Prostate gland (tissue), 2 donors: ENCODE measurements around the gene ASB14.

ENCODE experiments used
- CTCF ChIP-seq, 4 experiments: fragments of 200-600 bp in 2 of 4; fragments of 450-650 bp in 2 of 4; sonication (generic) in 2 of 4; IDR thresholded peaks; 1 replicate in 3 of 4; 2 replicates in 1 of 4; pipeline ENCODE4 v1.5.1; 2016 to 2019; ENCODE audit warnings: antibody characterized with exemption in 4 of 4, mild to moderate bottlenecking in 2 of 4, moderate library complexity in 2 of 4
- POLR2A ChIP-seq: fragments of 450-650 bp; IDR thresholded peaks from one replicate; pipeline ENCODE4 v1.6.1; 2016; ENCODE audit warnings: antibody characterized with exemption, mild to moderate bottlenecking
- POLR2AphosphoS5 ChIP-seq: sonication (generic); formaldehyde crosslinking; IDR thresholded peaks from one replicate; pipeline ENCODE4 v1.6.1; 2017; ENCODE audit warnings: antibody characterized with exemption

GRCh38 chr3:57278237-57278636, 14.2 kb downstream of the ASB14 start:
- TF ChIP-seq CTCF (IDR thresholded peaks at IDR 0.05) (no peak), POLR2A (no peak), POLR2AphosphoS5 (no peak)
